Activated CD4-positive, alpha-beta T cell treated with anti-CD3 and anti-CD28 coated beads, Interleukin-2, amount 10 ng/mL, durations not matched to agents 24 days and 14 days (primary cell): ENCODE measurements around the gene WWTR1. TPM values are rescaled to one million over a fixed set of nuclear protein-coding genes. Genes with fewer than 3 reads are reported as not detected.
A peak's percentile ranks its signal among the peaks of the same experiment; 100 is the strongest.

ENCODE experiments used
- DNase-seq: peaks from one replicate; pipeline ENCODE4 v3.0.0; 2022
- H3K27ac Mint-ChIP-seq: one replicate; pipeline ENCODE4 v1.8.0; 2022; ENCODE audit warnings: mild to moderate bottlenecking, mixed read lengths
- H3K27me3 Mint-ChIP-seq: one replicate; pipeline ENCODE4 v1.8.0; 2022; ENCODE audit warnings: mixed read lengths
- H3K36me3 Mint-ChIP-seq: one replicate; pipeline ENCODE4 v1.8.0; 2022; ENCODE audit warnings: low read depth, mild to moderate bottlenecking, mixed read lengths
- H3K4me1 Mint-ChIP-seq: one replicate; pipeline ENCODE4 v1.8.0; 2021; ENCODE audit warnings: mixed read lengths
- H3K4me3 Mint-ChIP-seq: one replicate; pipeline ENCODE4 v1.8.0; 2022; ENCODE audit warnings: mild to moderate bottlenecking, moderate library complexity, mixed read lengths
- H3K9me3 Mint-ChIP-seq: one replicate; pipeline ENCODE4 v1.8.0; 2021; ENCODE audit warnings: mixed read lengths
- intact Hi-C: fragments of 100-400 bp; cut with micrococcal nuclease; formaldehyde crosslinking; loops from one replicate; pipeline ENCODE4 v1.15.1; 2023
- total RNA-seq: library from RNA; stranded (reverse); gene quantifications from 2 replicates; pipeline ENCODE4 v1.2.3, GENCODE V29; 2022

WWTR1 gene
- total RNA-seq, result 0.31 and 0.75 TPM in 2 replicates

DNA sequence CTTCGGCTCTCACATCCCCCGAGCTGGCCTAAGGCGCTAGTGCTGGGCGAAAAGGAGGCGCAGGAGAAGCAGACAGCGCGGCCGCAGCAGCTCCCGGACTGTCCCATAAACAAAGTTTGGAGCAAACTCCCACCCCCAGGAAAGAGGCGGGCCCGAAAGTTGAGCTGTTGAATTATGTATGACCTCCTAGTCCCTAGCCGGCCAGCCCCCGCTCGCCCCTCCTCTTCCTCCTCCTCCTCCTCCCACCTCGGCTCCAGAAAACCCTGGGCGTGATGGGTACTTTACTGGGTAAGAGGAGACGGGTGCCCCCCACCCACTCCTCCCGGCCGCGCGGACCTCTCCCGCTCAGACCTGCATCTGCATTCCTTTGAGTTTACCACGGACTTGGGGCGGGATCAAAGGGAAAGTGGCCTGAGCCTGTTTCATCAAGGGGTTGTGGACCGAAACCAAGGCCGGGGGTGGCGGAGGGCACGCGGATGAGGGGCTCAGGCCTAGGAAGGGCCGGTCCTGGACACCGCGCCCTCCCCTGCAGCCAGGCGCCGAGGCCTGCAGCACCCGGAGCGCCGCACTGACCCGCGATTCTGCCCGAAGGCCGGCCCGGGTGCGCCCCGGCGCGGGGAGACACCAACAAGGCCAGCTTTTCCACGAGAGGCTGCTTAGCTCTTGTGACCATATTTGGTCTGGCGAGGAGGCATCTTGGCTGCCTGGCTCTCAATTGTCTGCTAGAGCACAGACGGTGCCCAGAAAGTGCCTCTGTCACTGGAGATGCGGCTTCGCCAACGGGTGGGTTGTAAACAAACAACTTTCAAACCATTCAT lies at the start of gene WWTR1:
Gene WWTR1, minus strand, starts transcription at position 100 of the 818 bp plus-strand sequence. CDS start 719 bp downstream, outside the sequence.
- Mint-ChIP-seq H3K4me1 (peaks cover 13% of the 10 kb centered on the region), H3K4me3 (peak within 1 kb of the TSS; percentile 89), H3K27me3 (peaks cover 59% of the 10 kb centered on the region), H3K27ac (peak within 1 kb of the TSS; percentile 74), H3K36me3 (peaks cover 2% of the 10 kb centered on the region), H3K9me3 (no peaks in the 10 kb centered on the region)
- peak; percentile 78 for DNase-seq
- intact Hi-C loops, result loop anchor here (1.0 to 5.0 kb wide), 3 partner anchors 37 to 94 kb away; partner anchors contain the start of gene COMMD2

GRCh38 chr3:149706905-149707304 lies 49.1 kb upstream of the WWTR1 start:
- intact Hi-C loops, result no loop called here
- no peak for DNase-seq
- Mint-ChIP-seq H3K36me3 (no peaks in the 10 kb centered on the region), H3K27me3 (no peaks in the 10 kb centered on the region), H3K27ac (no peak overlapping the region), H3K4me1 (peaks cover 10% of the 10 kb centered on the region), H3K4me3 (no peak overlapping the region), H3K9me3 (no peaks in the 10 kb centered on the region)

GRCh38 chr3:149705416-149705815 lies 47.6 kb upstream of the WWTR1 start:
- Mint-ChIP-seq H3K9me3 (no peaks in the 10 kb centered on the region), H3K27ac (no peak overlapping the region), H3K36me3 (no peaks in the 10 kb centered on the region), H3K4me3 (no peak overlapping the region), H3K4me1 (peaks cover 13% of the 10 kb centered on the region), H3K27me3 (no peaks in the 10 kb centered on the region)
- intact Hi-C loops, result no loop called here
- no peak for DNase-seq

DNA sequence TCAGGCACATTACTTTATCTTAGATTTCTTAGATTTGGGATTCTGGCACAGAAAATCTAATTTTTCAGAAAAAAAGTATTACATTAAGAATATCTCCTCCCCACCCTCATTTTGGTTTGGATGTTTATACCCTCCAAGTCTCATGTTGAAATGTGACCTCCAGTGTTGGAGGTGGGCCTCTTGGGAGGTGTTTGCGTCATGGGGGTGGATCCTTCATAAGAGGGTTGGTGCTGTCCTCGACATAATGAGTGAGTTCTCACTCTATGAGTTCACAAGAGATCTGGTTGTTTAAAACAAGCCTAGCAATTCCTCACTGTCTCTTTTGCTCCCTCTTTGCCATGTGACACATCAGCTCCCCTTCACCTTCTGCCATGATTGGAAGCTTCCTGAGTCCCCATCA lies 45.6 kb upstream of the WWTR1 start:
- intact Hi-C loops, result loop anchor here (1.0 to 2.0 kb wide), 5 partner anchors 23 to 843 kb away; partner anchors contain the start of genes EIF2A, RNF13 and SERP1
- no peak for DNase-seq
- Mint-ChIP-seq H3K9me3 (no peaks in the 10 kb centered on the region), H3K27ac (peak overlapping the region; percentile 71), H3K27me3 (no peaks in the 10 kb centered on the region), H3K4me1 (peaks cover 13% of the 10 kb centered on the region), H3K36me3 (peaks cover 4% of the 10 kb centered on the region), H3K4me3 (no peak overlapping the region)

DNA sequence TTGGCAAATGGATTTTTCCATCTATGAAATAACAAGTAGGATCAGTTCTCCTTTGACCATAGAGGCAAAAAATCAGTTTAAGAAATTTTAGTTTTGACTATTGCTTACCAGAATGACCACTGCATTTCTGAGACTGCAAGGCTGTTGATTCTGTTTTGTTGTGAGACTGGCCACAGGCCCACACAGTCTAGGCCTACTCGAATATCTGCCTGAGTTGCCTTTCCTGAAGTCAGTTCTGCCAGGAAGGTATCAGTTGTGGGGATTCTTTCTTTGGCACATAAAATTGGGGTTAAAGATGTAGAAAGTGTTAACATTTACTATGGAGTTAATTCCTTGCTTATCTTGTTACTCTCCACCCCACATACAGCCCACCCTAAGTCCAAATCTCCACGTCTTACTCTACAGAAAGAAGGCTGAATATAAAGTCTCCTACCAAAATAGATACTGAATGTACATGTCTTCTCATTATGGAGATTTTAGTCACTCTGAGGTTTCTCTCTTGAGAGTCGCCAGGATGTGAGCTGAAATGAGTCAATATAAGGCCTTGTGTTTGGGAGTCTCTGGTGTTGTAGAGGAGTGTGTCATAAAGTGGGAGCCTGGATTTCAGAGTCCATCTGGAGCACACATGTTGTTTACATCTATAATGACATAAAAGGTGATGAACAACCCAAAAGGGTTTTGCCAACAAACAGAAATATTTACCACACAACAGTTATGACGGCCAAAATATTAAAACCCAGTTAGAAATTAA lies 45.0 kb upstream of the WWTR1 start:
- Mint-ChIP-seq H3K4me1 (peaks cover 13% of the 10 kb centered on the region), H3K4me3 (no peak overlapping the region), H3K9me3 (no peaks in the 10 kb centered on the region), H3K36me3 (peaks cover 4% of the 10 kb centered on the region), H3K27me3 (no peaks in the 10 kb centered on the region), H3K27ac (peak overlapping the region; percentile 71)
- no peak for DNase-seq
- intact Hi-C loops, result loop anchor here (1.0 to 2.0 kb wide), 5 partner anchors 24 to 844 kb away; partner anchors contain the start of genes EIF2A, RNF13 and SERP1

DNA sequence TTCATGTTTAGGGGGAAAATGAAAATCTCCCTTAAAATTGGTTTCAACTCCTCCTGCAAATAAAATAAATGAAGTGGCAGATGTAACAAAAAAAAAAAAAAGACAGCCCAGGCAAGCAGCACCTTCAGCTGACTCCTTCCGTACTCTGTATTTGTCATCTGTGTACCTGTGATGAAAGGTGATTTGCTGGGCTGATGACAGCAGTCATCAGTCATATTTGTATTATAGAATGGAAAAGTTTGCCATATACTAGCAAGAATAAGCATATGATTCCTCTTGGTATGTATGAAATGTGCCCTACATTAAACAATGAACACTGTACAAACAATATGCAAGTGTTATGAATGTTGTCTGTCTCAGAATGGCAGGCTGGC lies 44.1 kb upstream of the WWTR1 start:
- Mint-ChIP-seq H3K27me3 (no peaks in the 10 kb centered on the region), H3K27ac (peak overlapping the region; percentile 86), H3K9me3 (peaks cover 5% of the 10 kb centered on the region), H3K4me3 (peak overlapping the region; percentile 63), H3K4me1 (peaks cover 13% of the 10 kb centered on the region), H3K36me3 (peaks cover 4% of the 10 kb centered on the region)
- DNase-seq, result no peak
- intact Hi-C loops, result loop anchor here (2.0 kb wide), 3 partner anchors 25 to 845 kb away; partner anchors contain the start of genes EIF2A, RNF13 and SERP1

DNA sequence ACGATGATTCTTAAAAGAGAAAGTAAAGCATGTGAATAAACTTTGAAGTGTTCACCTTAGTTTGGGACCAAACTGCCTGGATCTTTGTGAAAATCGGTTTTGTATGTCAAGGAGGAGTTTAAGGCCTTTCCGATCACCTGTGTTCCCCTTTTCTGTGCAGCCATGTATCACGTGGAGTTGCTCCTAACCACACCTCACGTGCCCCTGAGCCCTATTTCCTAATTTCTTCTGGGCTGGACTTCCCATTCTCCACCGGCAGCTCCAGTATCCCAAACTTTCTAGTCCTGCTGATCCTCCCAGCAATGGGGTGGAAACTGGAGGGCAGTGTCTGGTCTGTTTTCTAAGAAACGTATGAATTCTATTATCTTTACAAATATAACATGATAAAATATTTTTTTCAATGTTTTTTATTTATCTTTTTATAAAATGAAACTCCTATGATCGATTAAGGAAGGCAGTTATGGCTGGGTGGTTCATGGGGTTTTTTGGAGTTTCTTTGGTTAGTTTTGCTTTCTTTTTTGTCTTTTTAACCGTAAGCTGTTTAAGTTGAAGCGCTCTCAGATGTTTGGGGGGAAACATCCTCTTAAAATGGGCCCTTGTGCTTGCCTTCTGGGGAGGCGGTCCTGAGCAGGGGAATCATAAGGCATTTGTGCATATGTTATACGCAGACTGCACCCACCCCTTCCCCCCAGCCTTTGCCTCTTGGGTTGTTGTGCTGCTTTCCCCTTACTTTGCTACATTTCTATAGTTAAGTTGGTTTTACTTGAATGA lies 43.6 kb upstream of the WWTR1 start:
- H3K27me3 Mint-ChIP-seq, result no peaks in the 10 kb centered on the region
- H3K4me3 Mint-ChIP-seq, result peak overlapping the region; percentile 63
- peaks cover 13% of the 10 kb centered on the region for H3K4me1 Mint-ChIP-seq
- peak; percentile 59 for DNase-seq
- intact Hi-C loops, result no loop called here
- peaks cover 8% of the 10 kb centered on the region for H3K9me3 Mint-ChIP-seq
- H3K36me3 Mint-ChIP-seq, result peaks cover 4% of the 10 kb centered on the region
- H3K27ac Mint-ChIP-seq, result peak overlapping the region; percentile 86

- Mint-ChIP-seq H3K27ac (no peak overlapping the region), H3K9me3 (peaks cover 6% of the 10 kb centered on the region), H3K27me3 (peaks cover 10% of the 10 kb centered on the region), H3K36me3 (no peaks in the 10 kb centered on the region), H3K4me3 (no peak overlapping the region), H3K4me1 (no peaks in the 10 kb centered on the region)
- intact Hi-C loops, result no loop called here
- no peak for DNase-seq
Measured at GRCh38 chr3:149688122-149688757, 30.4 kb upstream of the WWTR1 start.

GRCh38 chr3:149686996-149687395 lies 29.2 kb upstream of the WWTR1 start:
- H3K36me3 Mint-ChIP-seq, result no peaks in the 10 kb centered on the region
- H3K9me3 Mint-ChIP-seq, result peaks cover 6% of the 10 kb centered on the region
- DNase-seq, result no peak
- intact Hi-C loops, result no loop called here
- no peak overlapping the region for H3K4me3 Mint-ChIP-seq
- no peak overlapping the region for H3K27ac Mint-ChIP-seq
- H3K27me3 Mint-ChIP-seq, result peaks cover 11% of the 10 kb centered on the region
- H3K4me1 Mint-ChIP-seq, result no peaks in the 10 kb centered on the region

DNA sequence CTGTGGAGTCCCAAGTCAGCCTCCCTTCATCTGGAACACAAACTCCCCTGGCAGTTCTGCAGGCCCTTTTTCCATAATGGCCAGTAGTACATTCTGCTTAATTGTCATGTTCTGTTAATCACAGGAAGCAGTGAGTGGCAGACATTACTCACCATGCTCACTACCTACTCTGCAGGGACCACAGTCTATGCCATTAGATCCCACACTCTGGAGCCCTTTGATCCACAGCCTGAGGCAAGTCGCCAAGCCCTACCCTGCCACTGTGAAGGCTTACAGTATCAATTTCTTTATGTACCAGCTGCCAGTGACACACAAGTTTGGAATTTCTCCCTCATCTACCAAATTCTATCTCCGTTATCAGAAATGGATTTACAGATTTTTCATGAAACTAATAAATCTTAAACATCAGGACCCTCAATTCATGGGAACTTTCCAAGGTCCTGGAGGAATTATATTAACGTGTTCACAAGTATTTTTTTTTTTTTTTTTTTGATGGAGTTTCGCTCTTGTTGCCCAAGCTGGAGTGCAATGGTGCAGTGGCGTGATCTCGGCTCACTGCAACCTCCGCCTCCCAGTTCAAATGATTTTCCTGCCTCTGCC lies 20.6 kb upstream of the WWTR1 start:
- intact Hi-C loops, result no loop called here
- Mint-ChIP-seq H3K9me3 (no peaks in the 10 kb centered on the region), H3K4me1 (no peaks in the 10 kb centered on the region), H3K27me3 (peaks cover 8% of the 10 kb centered on the region), H3K4me3 (no peak overlapping the region), H3K27ac (no peak overlapping the region), H3K36me3 (no peaks in the 10 kb centered on the region)
- DNase-seq, result no peak

GRCh38 chr3:149673393-149673792 lies 15.6 kb upstream of the WWTR1 start:
- intact Hi-C loops, result no loop called here
- Mint-ChIP-seq H3K4me3 (no peak overlapping the region), H3K36me3 (no peaks in the 10 kb centered on the region), H3K4me1 (no peaks in the 10 kb centered on the region), H3K27ac (no peak overlapping the region), H3K9me3 (no peaks in the 10 kb centered on the region), H3K27me3 (peaks cover 13% of the 10 kb centered on the region)
- no peak for DNase-seq

GRCh38 chr3:149670742-149671492 lies 13.1 kb upstream of the WWTR1 start:
- Mint-ChIP-seq H3K27ac (no peak overlapping the region), H3K27me3 (peaks cover 20% of the 10 kb centered on the region), H3K9me3 (no peaks in the 10 kb centered on the region), H3K4me3 (no peak overlapping the region), H3K36me3 (no peaks in the 10 kb centered on the region), H3K4me1 (no peaks in the 10 kb centered on the region)
- no peak for DNase-seq
- intact Hi-C loops, result no loop called here
